Activated naive CD4-positive, alpha-beta T cell treated with anti-CD3 and anti-CD28 coated beads, Interleukin-2, amount 50 U/mL, for 72 hours (primary cell): Measurements from ENCODE around the gene CGAS. TPM values are rescaled to one million over a fixed set of nuclear protein-coding genes. Genes with fewer than 3 reads are reported as not detected.
"Not testable (repeated sequence)": the region's sequence is repeated elsewhere in the genome, so short reads cannot be mapped to it uniquely, and the experiment has no call there.

Source experiments
- ATAC-seq, 2 donors: fragments of 150-1000 bp; cut with Tn5 transposase; 2 replicates each; pipeline ENCODE4 v1.10.0; 2021; ENCODE audit warnings: mild to moderate bottlenecking in 2 of 2, moderate library complexity in 2 of 2
- DNase-seq, 2 donors: peaks; one replicate each; pipeline ENCODE4 v3.0.0; 2021 to 2022; ENCODE audit warnings: low spot score in 2 of 2
- H3K27ac Mint-ChIP-seq, 2 donors: one replicate each; pipeline ENCODE4 v1.8.0; 2022; ENCODE audit warnings: mild to moderate bottlenecking in 2 of 2, mixed read lengths in 2 of 2
- H3K36me3 Mint-ChIP-seq, 2 donors: one replicate each; pipeline ENCODE4 v1.8.0; 2022; ENCODE audit warnings: mixed read lengths in 2 of 2
- H3K9me3 Mint-ChIP-seq, 2 donors: one replicate each; pipeline ENCODE4 v1.8.0; 2022; ENCODE audit warnings: mixed read lengths in 2 of 2
- total RNA-seq, 2 donors: library from RNA; stranded (reverse); gene quantifications; one replicate each; pipeline ENCODE4 v1.2.3, GENCODE V29; 2022

The CGAS gene
- total RNA-seq, 2 donors from 2014 or later, result 22.1 to 34.6 TPM

DNA sequence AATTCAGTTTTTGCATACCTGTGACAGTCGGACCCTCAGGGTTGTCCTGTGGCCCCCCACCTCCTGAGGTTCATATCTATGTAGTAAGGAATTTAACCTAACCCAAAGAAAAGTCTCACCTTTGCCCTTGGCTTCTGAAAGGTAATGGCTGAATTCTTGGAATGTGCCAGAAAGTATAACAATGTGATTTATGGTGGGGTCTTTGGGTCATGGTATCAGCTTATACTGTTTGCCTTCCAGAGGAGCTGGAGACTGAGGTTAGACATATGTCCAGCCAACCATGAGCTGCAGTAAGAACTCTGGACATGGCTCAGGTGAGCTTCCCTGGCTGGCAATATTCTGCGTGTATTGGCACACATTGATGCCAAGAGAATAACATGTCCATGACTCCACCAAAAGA is 30.6 kb downstream of the CGAS start:
- no peak for DNase-seq
- H3K9me3 Mint-ChIP-seq, result no peaks in the 10 kb centered on the region
- ATAC-seq, result no peak
- H3K36me3 Mint-ChIP-seq, result peaks cover 0 to 31% of the 10 kb centered on the region in 2 donors
- H3K27ac Mint-ChIP-seq, result no peak overlapping the region

DNA sequence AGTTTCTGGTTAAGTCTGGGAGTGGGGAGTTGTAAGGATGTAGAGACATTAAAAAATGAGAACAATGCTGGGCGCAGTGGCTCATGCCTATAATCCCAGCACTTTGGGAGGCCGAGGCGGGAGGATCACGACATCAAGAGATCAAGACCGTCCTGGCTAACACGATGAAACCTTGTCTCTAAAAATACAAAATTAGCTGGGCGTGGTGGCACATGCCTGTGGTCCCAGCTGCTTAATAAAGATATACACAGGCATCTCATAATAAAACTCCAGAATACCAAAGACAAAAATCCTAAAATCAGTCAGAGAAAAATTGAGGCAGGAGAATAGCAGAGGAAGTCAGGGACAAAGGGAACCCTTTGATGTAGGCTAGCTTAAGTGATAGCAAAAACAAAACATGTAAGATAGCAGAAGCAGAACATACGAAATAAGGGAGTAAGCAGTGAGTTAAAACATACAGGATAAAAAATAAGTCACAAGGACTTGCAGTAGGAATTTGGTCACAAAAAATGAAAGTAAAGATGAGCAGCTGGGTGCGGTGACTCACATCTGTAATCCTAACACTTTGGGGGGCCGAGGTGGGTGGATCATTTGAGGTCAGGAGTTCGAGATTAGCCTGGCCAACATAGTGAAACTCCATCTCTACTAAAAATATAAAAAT is 33.9 kb downstream of the CGAS start:
- Mint-ChIP-seq H3K36me3 (peaks cover 0 to 19% of the 10 kb centered on the region in 2 donors), H3K27ac (no peak overlapping the region)
- no peak for ATAC-seq

DNA sequence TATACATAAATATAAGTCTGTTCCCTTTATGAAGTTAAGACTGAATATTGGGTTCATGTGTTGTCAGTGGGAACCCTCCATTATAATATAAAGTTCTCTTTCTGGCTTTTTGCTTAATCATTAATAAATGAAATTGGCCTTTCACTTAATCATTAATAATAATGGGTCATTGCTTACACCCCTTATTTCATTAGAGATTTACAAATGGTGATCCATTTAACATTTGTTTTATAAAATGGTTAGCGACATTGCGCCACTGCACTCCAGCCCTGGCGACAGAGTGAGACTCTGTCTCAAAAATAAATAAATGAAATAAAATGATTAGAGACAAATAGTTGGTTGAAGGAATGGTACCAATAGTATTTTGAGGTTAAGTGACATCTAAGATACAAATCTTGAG is 39.0 kb downstream of the CGAS start:
- no peak overlapping the region for H3K27ac Mint-ChIP-seq
- DNase-seq (no peak), ATAC-seq (no peak)
- no peaks in the 10 kb centered on the region for H3K9me3 Mint-ChIP-seq
- peaks cover 0 to 7% of the 10 kb centered on the region in 2 donors for H3K36me3 Mint-ChIP-seq

More for the DNA sequence above, 33.9 kb downstream of the CGAS start:
- DNase-seq, result no peak
- H3K9me3 Mint-ChIP-seq, result no peaks in the 10 kb centered on the region

DNA sequence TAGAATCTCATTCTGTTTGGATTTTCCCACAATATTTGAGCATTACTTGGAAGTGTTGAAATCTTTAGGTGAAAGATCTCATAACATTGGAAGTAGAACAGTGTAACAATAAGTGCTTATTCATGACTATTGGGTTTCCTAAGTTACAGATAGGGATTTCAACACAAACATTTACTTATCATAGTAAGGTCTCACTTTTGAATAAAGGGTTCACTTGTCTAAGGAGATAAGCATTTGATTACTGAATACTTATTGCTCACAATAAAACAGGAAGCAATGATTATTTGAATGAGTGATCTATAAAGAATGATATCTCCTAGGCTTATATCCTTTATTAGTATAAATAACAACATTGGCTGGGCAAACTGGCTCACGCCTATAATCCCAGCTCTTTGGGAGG is 42.7 kb downstream of the CGAS start:
- DNase-seq, result no peak
- no peaks in the 10 kb centered on the region for H3K9me3 Mint-ChIP-seq
- H3K36me3 Mint-ChIP-seq, result no peaks in the 10 kb centered on the region
- no peak for ATAC-seq
- no peak overlapping the region for H3K27ac Mint-ChIP-seq

DNA sequence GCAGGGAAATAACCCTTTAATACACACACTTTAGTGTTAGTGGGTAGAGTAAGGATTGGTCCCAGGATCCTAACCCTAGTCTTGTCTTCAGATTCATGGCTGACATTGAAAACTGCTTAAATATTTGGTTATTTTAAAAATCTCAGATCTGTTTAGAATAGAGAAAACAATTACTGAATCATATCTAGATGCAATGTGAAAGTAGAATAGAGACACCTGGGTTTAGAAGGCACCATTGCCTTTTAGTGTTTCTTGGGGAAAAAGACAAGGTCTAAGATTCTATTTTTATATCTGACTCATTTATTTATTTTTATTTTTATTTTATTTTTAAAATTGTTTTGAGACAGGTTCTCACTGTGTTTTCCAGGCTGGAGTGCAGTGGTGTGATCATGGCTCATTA is 51.4 kb downstream of the CGAS start:
- DNase-seq (no peak), ATAC-seq (no peak)
- H3K9me3 Mint-ChIP-seq, result no peaks in the 10 kb centered on the region
- no peaks in the 10 kb centered on the region for H3K36me3 Mint-ChIP-seq
- no peak overlapping the region for H3K27ac Mint-ChIP-seq

DNA sequence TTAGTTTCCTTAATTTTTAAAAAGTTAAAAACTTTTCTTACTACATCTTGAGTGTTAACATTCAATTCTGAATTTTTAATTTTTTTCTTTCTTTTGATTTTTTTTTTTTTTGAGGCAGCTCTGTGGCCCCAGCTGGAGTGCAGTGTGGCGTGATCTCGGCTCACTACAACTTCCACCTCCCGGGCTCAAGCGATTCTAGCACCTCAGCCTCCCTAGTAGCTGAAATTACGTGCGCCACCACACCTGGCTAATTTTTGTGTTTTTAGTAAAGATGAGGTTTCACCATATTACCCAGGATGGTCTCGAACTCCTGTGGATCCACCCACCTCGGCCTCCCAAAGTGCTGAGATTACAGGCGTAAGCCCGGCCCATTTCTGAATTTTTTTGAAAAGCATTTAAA is 56.2 kb downstream of the CGAS start:
- no peaks in the 10 kb centered on the region for H3K9me3 Mint-ChIP-seq
- no peak overlapping the region for H3K27ac Mint-ChIP-seq
- DNase-seq (no peak), ATAC-seq (no peak)
- no peaks in the 10 kb centered on the region for H3K36me3 Mint-ChIP-seq

DNA sequence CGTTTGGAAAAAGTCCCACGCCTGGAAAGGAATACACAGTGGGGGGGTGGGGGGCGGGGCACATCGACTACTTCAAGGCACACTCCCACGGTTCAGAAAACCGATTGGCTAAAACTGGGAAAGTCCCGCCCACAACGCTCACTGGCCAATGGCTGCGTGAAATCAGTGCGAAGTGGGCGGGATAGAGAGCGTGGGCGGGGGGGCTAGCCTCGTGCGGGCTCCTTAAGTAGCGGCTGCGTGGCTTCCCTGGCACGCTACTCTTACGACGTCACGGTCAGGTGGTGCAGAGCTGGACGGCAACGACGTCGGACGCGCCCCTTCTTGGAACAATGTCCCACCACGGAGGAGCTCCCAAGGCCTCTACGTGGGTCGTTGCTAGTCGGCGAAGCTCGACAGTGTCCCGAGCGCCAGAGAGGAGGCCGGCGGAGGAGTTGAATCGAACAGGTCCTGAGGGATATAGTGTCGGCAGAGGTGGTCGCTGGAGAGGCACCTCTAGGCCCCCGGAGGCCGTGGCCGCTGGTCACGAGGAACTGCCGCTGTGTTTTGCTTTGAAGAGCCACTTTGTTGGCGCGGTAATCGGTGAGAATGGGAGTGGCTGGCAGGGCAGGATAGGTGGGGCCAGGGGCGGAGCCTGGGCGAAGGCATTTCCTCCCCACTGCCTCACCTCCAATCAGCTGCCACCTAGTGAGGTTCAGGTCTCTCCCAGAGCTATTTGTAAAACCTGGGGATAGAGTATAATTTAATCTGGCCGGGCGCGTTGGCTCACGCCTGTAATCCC is 57.3 kb downstream of the CGAS start, which contains the start of gene DDX43:
DDX43 (plus strand) TSS at position 252 of the 778 bp plus-strand sequence; CDS start at position 330, 78 bp downstream.
- ATAC-seq (peak; percentile 46 to 73), DNase-seq (peak in 1 of 2 donors; percentile 22)
- H3K36me3 Mint-ChIP-seq, result no peaks in the 10 kb centered on the region
- H3K27ac Mint-ChIP-seq, result no peak within 1 kb of the TSS
- H3K9me3 Mint-ChIP-seq, result no peaks in the 10 kb centered on the region

DNA sequence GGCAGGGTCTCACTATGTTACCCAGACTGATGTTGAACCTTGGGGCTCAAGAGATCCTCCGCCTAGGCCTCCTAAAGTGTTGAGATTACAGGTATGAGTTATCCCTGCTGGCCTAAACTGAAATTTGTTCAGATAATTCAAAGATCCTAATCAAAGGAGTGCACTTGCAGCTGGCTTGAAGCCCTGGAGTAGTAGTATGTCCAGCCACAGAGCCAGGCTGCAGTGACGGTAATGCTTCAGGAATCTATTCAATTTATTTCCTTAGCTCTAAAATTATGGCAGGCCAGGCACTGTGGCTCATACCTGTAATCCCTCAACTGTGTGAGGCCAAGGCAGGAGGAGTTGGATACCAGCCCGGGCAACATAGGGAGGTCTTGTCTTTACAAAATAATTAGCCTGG is 58.8 kb downstream of the CGAS start:
- DNase-seq (no peak), ATAC-seq (no peak)
- Mint-ChIP-seq H3K27ac (no peak overlapping the region), H3K9me3 (no peaks in the 10 kb centered on the region), H3K36me3 (no peaks in the 10 kb centered on the region)

DNA sequence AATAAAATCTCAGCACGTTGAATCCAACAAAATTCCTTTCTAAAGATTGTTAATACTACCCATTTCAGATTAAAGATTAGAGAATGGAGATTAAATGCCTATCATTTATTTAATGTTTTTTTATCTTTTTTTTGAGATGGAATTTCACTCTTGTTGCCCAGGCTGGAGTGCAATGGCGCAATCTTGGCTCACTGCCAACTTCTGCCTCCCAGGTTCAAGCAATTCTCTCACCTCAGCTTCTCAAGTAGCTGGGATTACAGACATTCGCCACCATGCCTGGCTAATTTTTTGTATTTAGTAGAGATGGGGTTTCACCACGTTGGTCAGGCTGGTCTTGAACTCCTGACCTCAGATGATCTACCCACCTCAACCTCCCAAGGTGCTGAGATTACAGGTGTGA is 59.9 kb downstream of the CGAS start:
- H3K27ac Mint-ChIP-seq, DNase-seq, H3K36me3 Mint-ChIP-seq, H3K9me3 Mint-ChIP-seq, ATAC-seq: not testable (repeated sequence)

DNA sequence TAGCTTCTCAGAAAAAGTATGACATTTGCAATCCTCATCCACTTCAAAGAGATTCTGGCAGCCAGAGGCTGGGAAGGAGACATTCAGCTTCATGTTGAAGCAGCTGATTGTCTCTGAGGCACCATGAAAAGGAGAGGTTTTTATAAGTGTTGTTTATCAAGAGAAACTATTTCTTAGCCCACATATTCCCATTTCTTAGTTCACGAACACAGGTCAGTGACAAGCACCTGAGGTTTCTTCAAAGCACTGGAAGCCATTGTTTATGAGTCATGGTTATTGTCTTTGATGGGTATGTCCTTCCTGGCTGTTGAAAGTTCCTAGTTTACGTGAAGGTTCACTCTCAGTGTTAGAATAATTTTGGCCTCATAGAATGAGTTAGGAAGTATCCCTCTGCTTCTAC is 60.4 kb downstream of the CGAS start:
- Mint-ChIP-seq H3K27ac (no peak overlapping the region), H3K36me3 (no peaks in the 10 kb centered on the region), H3K9me3 (no peaks in the 10 kb centered on the region)
- DNase-seq (no peak), ATAC-seq (peak in 1 of 2 donors; percentile 32)

DNA sequence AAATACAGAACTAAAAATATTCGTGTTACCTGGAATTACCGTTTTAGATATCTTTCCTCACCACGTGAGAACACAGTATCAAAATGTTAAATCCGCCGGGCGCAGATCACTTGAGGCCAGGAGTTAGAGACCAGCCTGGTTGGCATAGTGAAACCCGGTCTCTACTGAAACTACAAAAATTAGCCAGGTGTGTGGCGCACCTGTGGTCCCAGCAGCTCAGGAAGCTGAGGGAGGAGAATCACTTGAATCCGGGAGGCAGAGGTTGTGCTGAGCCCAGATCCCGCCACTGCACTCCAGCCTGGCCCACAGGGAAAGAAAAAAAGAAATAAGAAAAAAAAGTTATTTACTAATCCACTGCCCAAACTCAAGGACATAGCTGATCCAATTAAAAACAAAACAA is 62.2 kb downstream of the CGAS start:
- ATAC-seq (no peak), DNase-seq (no peak)
- Mint-ChIP-seq H3K9me3 (no peaks in the 10 kb centered on the region), H3K27ac (no peak overlapping the region), H3K36me3 (no peaks in the 10 kb centered on the region)

DNA sequence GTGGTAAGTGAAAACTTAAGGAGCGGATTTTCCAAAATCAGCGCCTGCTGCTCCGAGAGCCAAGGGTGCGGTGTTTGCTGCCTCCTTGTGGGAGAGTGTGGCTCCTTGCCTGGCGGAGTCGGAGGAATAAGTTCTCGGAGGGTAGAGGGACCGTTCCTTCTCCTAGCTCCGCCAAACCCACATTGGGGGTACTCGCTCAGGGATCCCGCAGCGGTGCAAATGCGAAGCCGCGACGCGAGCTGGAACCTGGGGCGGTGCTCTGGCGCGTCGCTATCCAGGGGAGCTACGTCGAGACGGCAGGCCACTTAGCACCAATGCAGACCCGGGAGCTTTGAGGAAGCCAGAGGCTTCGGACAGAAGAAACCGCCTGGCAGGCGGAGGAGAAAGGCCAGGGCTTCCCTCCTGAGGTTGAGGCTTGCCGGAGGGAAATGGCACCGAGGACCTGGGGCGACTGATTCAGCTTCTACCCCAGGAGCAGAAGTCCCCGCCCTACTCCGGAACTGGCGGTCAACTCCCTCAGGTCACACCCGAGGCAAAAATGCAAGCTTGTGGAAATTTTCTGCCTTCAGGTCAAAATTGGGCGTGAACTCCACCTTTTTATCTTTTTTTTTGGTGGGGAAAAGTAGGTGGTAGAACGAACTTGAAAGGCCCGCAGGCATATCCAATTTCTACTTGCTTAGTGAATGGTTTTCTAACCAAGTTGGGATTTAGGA is 63.1 kb downstream of the CGAS start:
- Mint-ChIP-seq H3K36me3 (no peaks in the 10 kb centered on the region), H3K27ac (peak overlapping the region; percentile 50 to 80), H3K9me3 (no peaks in the 10 kb centered on the region)
- ATAC-seq (peak; percentile 83 to 98), DNase-seq (peak; percentile 37 to 78)

DNA sequence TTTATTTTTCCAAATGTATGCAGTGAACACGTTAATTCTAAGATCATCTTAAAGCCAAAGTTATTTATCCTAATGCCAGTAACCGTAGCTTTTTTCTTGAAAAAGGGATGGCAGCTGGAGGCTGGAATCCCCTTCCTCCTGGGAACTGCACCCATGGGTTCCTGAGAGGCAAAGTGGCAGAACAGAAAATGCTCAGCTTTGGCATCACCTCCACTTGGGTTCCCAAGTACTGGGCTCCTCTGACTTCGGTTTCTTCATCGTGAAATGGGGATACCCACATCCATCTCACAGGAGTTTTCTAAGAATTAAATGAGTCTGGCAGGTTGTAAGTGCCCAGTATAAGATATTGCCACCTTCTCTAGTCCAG is 63.7 kb downstream of the CGAS start:
- peak; percentile 3 to 29 for ATAC-seq
- no peaks in the 10 kb centered on the region for H3K36me3 Mint-ChIP-seq
- H3K27ac Mint-ChIP-seq, result peak overlapping the region; percentile 50 to 80
- H3K9me3 Mint-ChIP-seq, result no peaks in the 10 kb centered on the region
- no peak for DNase-seq

DNA sequence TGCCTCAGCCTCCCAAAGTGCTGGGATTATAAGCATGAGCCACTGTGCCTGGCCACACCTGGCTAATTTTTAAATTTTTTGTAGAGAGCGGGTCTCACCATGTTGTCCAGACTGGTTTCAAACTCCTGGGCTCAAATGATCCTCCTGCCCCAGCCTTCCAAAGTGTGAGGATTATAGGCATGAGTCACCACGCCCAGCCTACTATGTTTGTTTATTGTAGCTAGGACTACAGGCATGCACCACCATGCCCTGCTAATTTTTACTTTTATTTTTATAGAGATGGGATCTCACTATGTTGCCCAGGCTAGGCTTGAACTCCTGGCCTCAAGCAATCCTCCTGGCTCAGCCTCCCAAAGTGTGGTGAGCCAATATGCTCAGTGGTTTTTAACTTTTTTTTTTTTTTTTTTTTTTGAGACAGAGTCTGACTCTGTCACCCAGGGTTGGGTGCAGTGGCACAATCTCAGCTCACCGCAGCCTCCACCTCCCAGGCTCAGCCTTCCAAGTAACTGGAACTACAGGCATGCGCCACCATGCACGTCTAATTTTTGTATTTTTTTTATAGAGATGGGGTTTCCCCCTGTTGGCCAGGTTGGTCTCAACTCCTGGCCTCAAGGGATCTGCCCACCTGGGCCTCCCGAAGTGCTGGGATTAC is 69.5 kb downstream of the CGAS start:
- no peaks in the 10 kb centered on the region for H3K36me3 Mint-ChIP-seq
- H3K27ac Mint-ChIP-seq, result no peak overlapping the region
- ATAC-seq (no peak), DNase-seq (no peak)
- no peaks in the 10 kb centered on the region for H3K9me3 Mint-ChIP-seq

DNA sequence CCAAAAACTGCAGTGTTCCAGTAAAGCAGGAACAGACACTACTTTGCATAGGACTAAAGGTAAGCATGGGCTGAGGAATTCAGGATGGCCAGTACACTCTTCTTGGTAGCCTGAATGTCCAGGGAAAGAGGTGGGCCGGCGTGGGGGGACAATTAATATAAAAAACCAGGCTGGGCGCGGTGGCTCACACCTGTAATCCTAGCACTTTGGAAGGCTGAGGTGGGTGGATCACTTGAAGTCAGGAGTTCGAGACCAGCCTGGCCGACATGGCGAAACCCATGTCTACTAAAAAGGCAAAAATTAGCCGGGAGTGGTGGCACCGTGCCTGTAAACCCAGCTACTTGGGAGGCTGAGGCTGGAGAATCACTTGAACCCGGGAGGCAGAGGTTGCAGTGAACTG is 70.6 kb downstream of the CGAS start:
- not testable (repeated sequence) for H3K27ac Mint-ChIP-seq, DNase-seq

DNA sequence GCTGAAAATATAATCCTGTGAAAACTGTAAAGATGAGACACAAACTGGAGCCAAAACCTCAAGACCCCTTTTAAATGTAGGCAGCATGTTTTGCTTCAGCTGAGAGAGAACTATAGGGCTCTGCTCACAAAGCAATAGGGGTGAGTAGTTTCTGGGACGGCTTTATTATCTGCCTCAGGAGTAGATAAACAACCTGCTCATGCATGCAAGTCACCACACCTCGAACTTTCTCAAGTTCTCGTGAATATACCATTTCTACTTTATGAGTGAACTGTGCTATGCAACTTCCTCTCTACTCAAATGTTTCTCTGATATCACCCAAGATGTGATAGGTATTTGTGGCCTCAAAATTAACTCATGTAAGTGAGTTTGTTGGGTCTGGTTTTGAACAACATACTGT is 74.9 kb downstream of the CGAS start:
- Mint-ChIP-seq H3K9me3 (peaks cover 0 to 3% of the 10 kb centered on the region in 2 donors), H3K27ac (no peak overlapping the region), H3K36me3 (no peaks in the 10 kb centered on the region)
- ATAC-seq (no peak), DNase-seq (no peak)

More for the DNA sequence above, 70.6 kb downstream of the CGAS start:
- not testable (repeated sequence) for H3K36me3 Mint-ChIP-seq, ATAC-seq, H3K9me3 Mint-ChIP-seq

DNA sequence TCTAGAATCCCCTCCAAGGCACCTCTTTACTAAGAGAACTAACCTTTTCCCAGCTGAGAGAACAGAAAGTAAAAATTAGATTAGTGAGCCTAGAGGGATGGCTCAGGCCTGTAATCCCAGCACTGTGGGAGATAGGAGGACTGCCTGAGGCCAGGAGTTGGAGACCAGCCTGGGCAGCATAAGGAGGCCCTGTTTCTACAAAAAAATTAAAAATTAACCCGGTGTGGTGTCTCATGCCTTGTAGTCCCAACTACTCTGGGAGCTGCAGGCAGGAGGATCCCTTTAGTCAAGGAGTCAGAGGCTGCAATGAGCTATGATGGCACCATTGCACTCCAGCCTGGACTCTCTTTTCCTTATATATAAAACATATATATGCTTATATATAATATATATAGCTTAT is 76.9 kb downstream of the CGAS start:
- Mint-ChIP-seq H3K9me3 (peaks cover 0 to 9% of the 10 kb centered on the region in 2 donors), H3K36me3 (no peaks in the 10 kb centered on the region), H3K27ac (no peak overlapping the region)
- ATAC-seq (no peak), DNase-seq (no peak)
